Epidermal melanocyte (primary cell): ENCODE results near the gene STIMATE.

Experiments
- DNase-seq: peaks from one replicate; pipeline ENCODE4 v3.0.0; 2011; ENCODE audit warnings: low spot score; ENCODE audit not compliant: insufficient read length

Gene STIMATE

GRCh38 chr3:52870471-52870870 is 26.9 kb downstream of the STIMATE start:
- no peak for DNase-seq

- no peak for DNase-seq
Observed at GRCh38 chr3:52866427-52866826, 30.9 kb downstream of the STIMATE start.

GRCh38 chr3:52865994-52866393 is 31.4 kb downstream of the STIMATE start:
- DNase-seq = no peak

- DNase-seq = no peak
Observed at GRCh38 chr3:52860424-52860768, 37.0 kb downstream of the STIMATE start.

GRCh38 chr3:52859686-52860423 is 37.5 kb downstream of the STIMATE start:
- DNase-seq = no peak

- DNase-seq = no peak
Observed at GRCh38 chr3:52857864-52858263, 39.5 kb downstream of the STIMATE start.

GRCh38 chr3:52857133-52857532 is 40.2 kb downstream of the STIMATE start:
- DNase-seq = no peak

GRCh38 chr3:52856666-52857065 is 40.7 kb downstream of the STIMATE start:
- DNase-seq = no peak

GRCh38 chr3:52854013-52854412 is 43.3 kb downstream of the STIMATE start:
- no peak for DNase-seq

- DNase-seq = no peak
Observed at GRCh38 chr3:52852419-52852818, 44.9 kb downstream of the STIMATE start.

GRCh38 chr3:52851348-52851747 is 46.0 kb downstream of the STIMATE start:
- peak; percentile 86 for DNase-seq

GRCh38 chr3:52849656-52850055 is 47.7 kb downstream of the STIMATE start:
- no peak for DNase-seq

- no peak for DNase-seq
Observed at GRCh38 chr3:52848617-52849016, 48.7 kb downstream of the STIMATE start.

GRCh38 chr3:52847726-52848125 is 49.6 kb downstream of the STIMATE start:
- DNase-seq = no peak

GRCh38 chr3:52847241-52847640 is 50.1 kb downstream of the STIMATE start:
- no peak for DNase-seq

GRCh38 chr3:52846432-52846965 is 50.8 kb downstream of the STIMATE start:
- DNase-seq = no peak

- DNase-seq = no peak
Observed at GRCh38 chr3:52845691-52846431, 51.5 kb downstream of the STIMATE start.

GRCh38 chr3:52845157-52845556 is 52.2 kb downstream of the STIMATE start:
- no peak for DNase-seq

GRCh38 chr3:52844290-52844975 is 52.9 kb downstream of the STIMATE start:
- no peak for DNase-seq

GRCh38 chr3:52843881-52844280 is 53.5 kb downstream of the STIMATE start:
- no peak for DNase-seq

GRCh38 chr3:52843108-52843865 is 54.1 kb downstream of the STIMATE start:
- no peak for DNase-seq
